Renal cortical epithelial cell (primary cell): ENCODE results near the gene ANKRD53. TPM values are rescaled to one million over a fixed set of nuclear protein-coding genes. Genes with fewer than 3 reads are reported as not detected.
A peak's percentile ranks its signal among the peaks of the same experiment; 100 is the strongest.
"Not testable (repeated sequence)": the region's sequence is repeated elsewhere in the genome, so short reads cannot be mapped to it uniquely, and the experiment has no call there.

Experiments
- DNase-seq: peaks from one replicate; pipeline ENCODE4 v3.0.0-alpha.2; 2011; ENCODE audit warnings: low read depth
- total RNA-seq: library from RNA; depleted of rRNA; stranded (reverse); fragments of >200 nt; gene quantifications from 2 replicates; pipeline ENCODE4 v1.2.3, GENCODE V29; 2014

ANKRD53 gene
- total RNA-seq, 1 donor from 2014 or later: 0.30 TPM

DNA sequence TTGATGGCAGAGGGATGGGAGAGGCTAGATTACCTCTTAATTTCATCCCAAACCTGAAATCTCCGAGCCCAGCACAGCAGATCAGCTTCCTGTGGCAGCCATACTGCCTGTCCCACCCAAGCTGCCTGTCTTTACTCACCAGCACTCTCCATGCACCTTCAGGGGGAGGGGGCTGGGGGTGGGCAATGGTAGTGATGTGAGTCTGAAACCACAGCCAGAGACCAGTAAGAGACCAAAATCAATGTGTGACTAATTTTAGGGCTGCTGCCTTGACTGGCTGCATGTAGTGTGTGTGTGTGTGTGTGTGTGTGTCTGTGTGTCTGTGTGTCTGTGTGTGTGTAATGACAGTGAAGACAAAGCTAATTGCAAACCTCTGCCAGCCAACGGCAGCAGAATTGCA is 27.9 kb downstream of the ANKRD53 start:
- DNase-seq: no peak

DNA sequence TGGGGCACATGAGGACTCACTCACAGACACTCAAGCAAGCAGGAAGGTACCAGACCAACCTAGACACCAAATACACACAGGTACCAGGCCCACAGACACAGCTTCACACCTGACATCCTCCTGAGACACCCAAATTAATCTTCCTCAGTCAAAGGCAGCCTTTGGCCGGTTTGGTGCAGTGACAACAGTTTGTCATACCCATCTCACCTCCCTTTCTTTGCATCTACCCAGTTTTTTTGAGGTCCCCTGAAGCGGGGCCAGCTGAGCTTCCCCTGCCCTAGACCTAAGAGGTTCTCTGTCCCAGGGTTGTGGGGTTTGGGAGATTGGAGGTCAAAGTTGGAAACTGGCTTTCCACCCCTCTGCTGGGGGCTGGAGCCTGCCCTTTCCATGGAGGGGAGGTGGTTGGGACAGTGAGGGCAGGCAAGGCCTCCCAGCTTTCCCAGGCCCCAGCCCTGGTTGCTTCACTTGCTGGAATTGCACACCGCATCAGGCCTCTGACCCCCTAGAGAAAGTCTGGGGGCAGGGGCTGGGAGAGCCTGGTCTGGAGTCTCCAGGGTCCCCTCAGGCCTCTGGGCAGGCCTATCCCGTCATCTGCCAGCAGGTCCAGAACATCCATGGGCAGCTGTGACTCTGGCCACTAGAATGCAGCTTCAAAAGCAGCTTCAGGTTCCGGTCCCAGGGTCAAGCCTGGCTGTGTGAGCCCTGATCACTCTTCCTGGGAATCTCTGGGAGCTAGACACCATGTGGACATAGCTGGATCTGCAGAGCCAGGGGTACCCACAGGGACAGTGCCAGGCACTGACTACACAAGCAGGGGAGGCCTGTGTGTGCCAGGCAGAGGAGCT is 28.7 kb downstream of the ANKRD53 start:
- no peak for DNase-seq

DNA sequence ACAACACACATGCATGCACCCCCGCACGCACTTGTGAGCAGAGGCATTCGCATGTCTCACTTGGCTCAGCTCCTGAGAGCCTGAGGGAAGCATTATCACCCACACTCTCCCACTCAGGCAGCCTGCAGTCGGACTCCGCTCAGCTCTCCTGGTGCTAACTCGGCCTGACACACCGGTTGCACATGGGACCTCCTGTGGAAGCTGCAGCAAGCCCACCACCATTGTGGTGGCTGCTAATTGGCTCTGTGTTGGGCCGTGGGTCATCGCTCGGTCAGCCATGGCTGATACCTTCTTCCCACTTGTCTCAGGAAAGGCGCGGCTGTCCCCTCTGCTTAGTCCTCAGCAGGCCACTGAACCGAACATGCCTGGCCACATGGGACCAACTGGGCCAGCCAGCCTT is 29.9 kb downstream of the ANKRD53 start:
- DNase-seq: no peak

DNA sequence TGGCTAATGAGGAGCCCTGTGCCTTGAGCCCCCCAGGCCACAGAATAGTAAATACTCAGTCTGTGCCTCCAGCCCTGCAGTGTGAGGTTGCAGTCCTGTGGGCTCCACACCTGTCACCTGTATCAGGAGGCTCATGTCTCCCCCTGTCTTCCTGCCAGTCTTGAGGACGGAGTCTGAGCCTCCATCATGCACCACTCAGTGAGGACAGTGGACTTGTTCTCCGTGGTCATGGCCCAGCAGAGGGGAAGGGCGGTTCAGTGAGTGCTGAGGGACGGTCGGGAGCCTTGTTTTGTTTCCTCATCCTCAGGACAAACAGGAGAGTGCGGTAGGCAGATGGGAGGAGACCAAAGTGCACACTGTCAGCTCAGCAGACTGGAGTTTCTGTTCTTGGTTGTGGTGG is 33.4 kb downstream of the ANKRD53 start:
- DNase-seq: not testable (repeated sequence)

DNA sequence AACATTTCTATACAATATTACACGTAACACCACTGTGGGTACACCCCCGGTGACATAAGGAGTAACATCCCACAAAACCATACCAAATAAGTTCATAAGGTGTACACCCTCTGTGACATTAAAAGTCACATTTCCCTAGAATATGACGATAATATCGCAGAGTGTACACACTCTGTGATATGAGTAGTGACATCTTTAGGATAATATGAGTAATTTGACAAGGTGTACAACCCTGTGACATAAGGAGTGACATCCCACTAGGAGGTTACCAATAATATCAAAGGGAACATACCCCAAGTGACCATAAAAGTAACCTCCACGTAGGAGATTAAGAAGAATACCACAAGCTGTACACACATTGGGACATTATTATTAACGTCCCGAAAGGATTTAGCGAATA is 40.2 kb downstream of the ANKRD53 start:
- no peak for DNase-seq

DNA sequence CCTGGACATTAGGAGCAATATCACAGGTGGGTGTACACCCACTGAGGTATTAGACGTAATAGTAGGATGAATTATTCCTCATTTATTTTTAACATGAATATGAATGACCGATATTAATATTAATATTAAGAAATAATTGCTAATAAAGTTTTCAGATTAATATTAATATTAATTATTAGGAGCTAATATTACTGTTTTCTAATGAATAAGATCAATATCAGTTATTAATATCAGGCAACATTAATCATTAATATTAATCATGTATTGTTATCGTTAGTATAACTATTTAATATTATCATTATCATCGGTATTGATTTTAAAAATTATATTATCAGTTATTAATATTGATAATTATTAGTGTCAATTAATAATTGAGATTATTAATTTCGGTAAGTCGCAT is 41.6 kb downstream of the ANKRD53 start:
- not testable (repeated sequence) for DNase-seq

DNA sequence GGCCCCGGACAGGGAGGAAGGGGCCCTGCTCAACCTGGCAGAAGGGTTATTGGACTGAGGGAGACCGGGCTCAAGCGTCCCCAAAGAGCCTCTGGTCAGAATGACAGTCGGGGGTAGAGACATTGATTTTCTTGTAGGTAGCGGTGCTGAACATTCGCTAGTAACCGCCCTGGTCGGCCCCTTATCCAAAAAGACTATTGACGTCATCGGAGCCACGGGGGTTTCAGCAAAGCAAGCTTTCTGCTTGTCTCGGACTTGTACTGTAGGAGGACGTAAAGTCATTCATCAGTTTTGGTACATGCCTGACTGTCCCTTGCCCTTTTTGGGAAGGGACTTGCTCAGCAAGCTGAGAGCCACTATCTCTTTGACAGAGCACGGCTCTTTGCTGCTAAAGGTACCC is 43.0 kb downstream of the ANKRD53 start:
- not testable (repeated sequence) for DNase-seq

DNA sequence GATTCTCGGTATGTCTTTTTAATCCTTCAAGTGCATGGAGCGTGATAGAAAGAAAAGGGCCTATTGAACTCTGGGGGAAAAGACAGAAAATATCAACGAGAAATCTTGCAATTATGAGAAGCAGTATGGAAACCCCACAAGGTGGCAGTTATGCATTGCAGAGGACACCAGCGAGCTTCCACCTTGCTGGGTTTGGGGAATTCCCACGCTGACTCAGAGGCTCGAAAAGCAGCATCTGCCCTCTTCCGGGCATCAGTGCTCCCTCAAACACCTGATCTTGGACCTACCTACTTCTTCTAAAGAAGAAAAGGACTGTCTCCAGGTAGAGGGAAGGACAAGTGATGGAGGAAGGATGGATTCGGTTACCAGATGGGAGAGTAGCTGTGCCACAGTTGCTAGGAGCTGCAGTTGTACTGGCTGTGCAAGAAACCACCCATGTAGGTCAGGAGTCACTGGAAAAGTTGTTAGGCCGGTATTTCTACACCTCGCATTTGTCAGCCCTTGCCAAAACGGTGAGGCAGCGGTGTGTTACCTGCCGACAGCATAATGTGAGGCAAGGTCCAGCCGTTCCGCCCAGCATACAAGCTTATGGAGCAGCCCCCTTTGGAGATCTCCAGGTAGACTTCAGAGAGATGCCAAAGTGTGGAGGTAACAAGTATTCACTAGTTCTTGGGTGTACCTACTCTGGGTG is 45.3 kb downstream of the ANKRD53 start:
- DNase-seq: peak; percentile 3

Other genes with a start within 250 kb of the ANKRD53 start
- gene ADD2, start 210.4 kb upstream of the ANKRD53 start, total RNA-seq: 0.35 and 2.3 TPM in 2 replicates
- not detected in 2 replicates for gene FIGLA, start 188.0 kb upstream of the ANKRD53 start, total RNA-seq
- not detected in 2 replicates for gene CLEC4F, start 158.0 kb upstream of the ANKRD53 start, total RNA-seq
- gene CD207, start 142.8 kb upstream of the ANKRD53 start, total RNA-seq: not detected in 2 replicates
- gene VAX2, start 78.1 kb upstream of the ANKRD53 start, total RNA-seq: 0.52 and 2.5 TPM in 2 replicates
- gene ATP6V1B1, start 42.7 kb upstream of the ANKRD53 start, total RNA-seq: 0.89 TPM in 1 of 2 replicates, not detected in the other
- gene TEX261, start 16.2 kb downstream of the ANKRD53 start, total RNA-seq: 40.7 and 50.2 TPM in 2 replicates
- gene NAGK, start 90.0 kb downstream of the ANKRD53 start, total RNA-seq: 46.2 and 63.7 TPM in 2 replicates
- 5.5 and 6.6 TPM in 2 replicates for gene MCEE, start 151.6 kb downstream of the ANKRD53 start, total RNA-seq
- gene MPHOSPH10, start 152.0 kb downstream of the ANKRD53 start, total RNA-seq: 10.4 and 18.8 TPM in 2 replicates
- 1.2 and 4.3 TPM in 2 replicates for gene PAIP2B, start 248.5 kb downstream of the ANKRD53 start, total RNA-seq